Measurements from ENCODE around the gene VAPA. TPM values are rescaled to one million over a fixed set of nuclear protein-coding genes. Genes with fewer than 3 reads are reported as not detected.

Gene VAPA
- total and polyA plus RNA-seq, 2 donors (not counting 3 experiments of a cell fraction or from before 2014, with no cell fraction given) = 105 to 163 TPM

DNA sequence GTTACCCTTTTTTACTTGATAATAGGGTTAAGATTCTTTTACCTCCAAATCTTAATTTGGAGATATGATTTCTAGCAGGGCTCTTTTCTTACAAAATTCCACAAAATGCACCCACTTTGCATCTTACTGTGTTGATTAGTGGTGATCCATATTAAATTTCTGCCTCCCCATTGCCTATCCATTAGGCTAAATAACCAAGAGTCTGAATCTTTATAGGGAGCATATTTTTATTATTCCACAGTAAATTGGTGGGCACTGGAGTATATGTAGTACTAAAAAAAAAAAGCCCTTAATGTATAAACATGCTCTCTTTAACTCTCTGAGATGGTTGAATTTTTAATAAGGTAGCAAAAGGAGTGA, 36.2 kb upstream of the VAPA start:
- BruUV-seq (replicated peaks) = no TSS peak
- POLR2A ChIA-PET = interaction anchor here (1.4 kb wide), 1 partner anchor 9 kb away, joined by 3 read pairs; no protein-coding TSS in a partner anchor
- intact Hi-C loops (cut with micrococcal nuclease) (loop anchor here (1.0 to 2.0 kb wide), 3 partner anchors 8 to 53 kb away; no protein-coding TSS in a partner anchor), dilution Hi-C loops (cut with MboI; ENCODE audit: extremely low pct_ligation_motif_present, low sequenced_read_pairs) (no loop called here)
- CTCF ChIA-PET = interaction anchor here (1.6 kb wide), 1 partner anchor 36 kb away, joined by 7 read pairs; the partner anchor contains the start of gene VAPA
- Histone ChIP-seq H3K9ac (replicated peaks; ENCODE audit: extremely low read depth, insufficient read depth, low read length) (peak overlapping the region; percentile 73), H3K4me1 (ENCODE audit: control insufficient read depth, extremely low read depth, insufficient read depth, low read length) (peaks cover 27% of the 10 kb centered on the region), H3K9me1 (replicated peaks; ENCODE audit: control insufficient read depth, extremely low read depth, insufficient read depth, low read length) (no peaks in the 10 kb centered on the region), H3K4me2 (ENCODE audit: insufficient read depth, low read length) (peak overlapping the region; percentile 59), H3K9me3 (replicated peaks; ENCODE audit: control insufficient read depth, insufficient read depth, low read length) (no peaks in the 10 kb centered on the region), H2AFZ (ENCODE audit: low read depth, low read length) (peak overlapping the region; percentile 83), H3K4me3 (replicated peaks in 1 of 3; ENCODE audit: insufficient read depth in 1 of 3, low read depth in 1 of 3, low read length in 3 of 3) (peak overlapping the region in 2 of 3 experiments; percentile 8 to 34), H3K27me3 (ENCODE audit: control insufficient read depth in 2 of 2, insufficient read depth in 2 of 2, low read length in 2 of 2) (no peaks in the 10 kb centered on the region), H3K36me3 (ENCODE audit: control insufficient read depth in 2 of 2, extremely low read depth in 1 of 2, insufficient read depth in 2 of 2, low read length in 2 of 2) (no peaks in the 10 kb centered on the region), H4K20me1 (replicated peaks; ENCODE audit: control insufficient read depth, extremely low read depth, insufficient read depth, low read length) (no peaks in the 10 kb centered on the region), H3K27ac (ENCODE audit: insufficient read depth, low read depth, low read length) (peak overlapping the region; percentile 89), H3K79me2 (ENCODE audit: control insufficient read depth, insufficient read depth, low read length) (no peaks in the 10 kb centered on the region)
- FAIRE-seq (no peak), DNase-seq (ENCODE audit: low read depth, low spot score) (no peak)
- no peak for TF ChIP-seq JUN (IDR thresholded peaks at IDR 0.05; ENCODE audit: borderline replicate concordance, insufficient read depth, insufficient read length, low read depth)
- TF ChIP-seq, protein P1, sequence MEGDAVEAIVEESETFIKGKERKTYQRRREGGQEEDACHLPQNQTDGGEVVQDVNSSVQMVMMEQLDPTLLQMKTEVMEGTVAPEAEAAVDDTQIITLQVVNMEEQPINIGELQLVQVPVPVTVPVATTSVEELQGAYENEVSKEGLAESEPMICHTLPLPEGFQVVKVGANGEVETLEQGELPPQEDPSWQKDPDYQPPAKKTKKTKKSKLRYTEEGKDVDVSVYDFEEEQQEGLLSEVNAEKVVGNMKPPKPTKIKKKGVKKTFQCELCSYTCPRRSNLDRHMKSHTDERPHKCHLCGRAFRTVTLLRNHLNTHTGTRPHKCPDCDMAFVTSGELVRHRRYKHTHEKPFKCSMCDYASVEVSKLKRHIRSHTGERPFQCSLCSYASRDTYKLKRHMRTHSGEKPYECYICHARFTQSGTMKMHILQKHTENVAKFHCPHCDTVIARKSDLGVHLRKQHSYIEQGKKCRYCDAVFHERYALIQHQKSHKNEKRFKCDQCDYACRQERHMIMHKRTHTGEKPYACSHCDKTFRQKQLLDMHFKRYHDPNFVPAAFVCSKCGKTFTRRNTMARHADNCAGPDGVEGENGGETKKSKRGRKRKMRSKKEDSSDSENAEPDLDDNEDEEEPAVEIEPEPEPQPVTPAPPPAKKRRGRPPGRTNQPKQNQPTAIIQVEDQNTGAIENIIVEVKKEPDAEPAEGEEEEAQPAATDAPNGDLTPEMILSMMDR (IDR thresholded peaks at IDR 0.05; ENCODE audit: extremely low read depth in 1 of 2, insufficient read depth in 1 of 2, low read depth in 1 of 2, low read length in 2 of 2) = no peak
- TF ChIP-seq FOS (IDR thresholded peaks at IDR 0.05; ENCODE audit: borderline replicate concordance, insufficient read depth, low read length) = no peak
- no peak for TF ChIP-seq EZH2 (IDR thresholded peaks at IDR 0.05; ENCODE audit: borderline replicate concordance, low read depth, low read length, severe bottlenecking)
- no peak for TF ChIP-seq POLR2AphosphoS5 (IDR thresholded peaks at IDR 0.05; ENCODE audit: insufficient read depth, low read depth, low read length)
- no peak for TF ChIP-seq POLR2A (IDR thresholded peaks at IDR 0.05; ENCODE audit: low read depth, low read length)
- TF ChIP-seq, protein P2, sequence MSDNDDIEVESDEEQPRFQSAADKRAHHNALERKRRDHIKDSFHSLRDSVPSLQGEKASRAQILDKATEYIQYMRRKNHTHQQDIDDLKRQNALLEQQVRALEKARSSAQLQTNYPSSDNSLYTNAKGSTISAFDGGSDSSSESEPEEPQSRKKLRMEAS (IDR thresholded peaks at IDR 0.05; ENCODE audit: insufficient read depth, insufficient read length) = no peak
- TF ChIP-seq MYC (IDR thresholded peaks at IDR 0.05; ENCODE audit: low read depth, low read length) = no peak
- no peak for TF ChIP-seq GATA2 (IDR thresholded peaks at IDR 0.05; ENCODE audit: insufficient read depth, insufficient read length, low read depth, low read length)
